Thymus (tissue), 11 donors: ENCODE data around the gene LRRC34. TPM values are rescaled to one million over a fixed set of nuclear protein-coding genes. Genes with fewer than 3 reads are reported as not detected.

Experiments used
- DNase-seq, 9 donors: peaks; one replicate each; pipeline ENCODE4 v3.0.0-alpha.2; 2013; ENCODE audit warnings: low spot score in 9 of 9, low read depth in 6 of 9, missing footprints in 1 of 9
- H3K27ac ChIP-seq, 2 donors: one replicate each; pipeline ENCODE4 v1.5.1; 2013; ENCODE audit warnings: control low read depth in 1 of 2, low read depth in 1 of 2, low read length in 1 of 2, mild to moderate bottlenecking in 1 of 2, moderate library complexity in 1 of 2
- H3K27me3 ChIP-seq, 2 donors: one replicate each; pipeline ENCODE4 v1.5.1; 2013; ENCODE audit warnings: low read length in 1 of 2; ENCODE audit not compliant: control insufficient read depth in 2 of 2, insufficient read depth in 1 of 2
- H3K36me3 ChIP-seq, 2 donors: one replicate each; pipeline ENCODE4 v1.5.1; 2013; ENCODE audit warnings: low read length in 1 of 2, mild to moderate bottlenecking in 1 of 2, moderate library complexity in 1 of 2; ENCODE audit not compliant: control insufficient read depth in 2 of 2, insufficient read depth in 2 of 2
- H3K4me1 ChIP-seq, 2 donors: one replicate each; pipeline ENCODE4 v1.5.1; 2013; ENCODE audit warnings: low read length in 2 of 2; ENCODE audit not compliant: control insufficient read depth in 2 of 2, insufficient read depth in 2 of 2
- H3K4me3 ChIP-seq, 2 donors: one replicate each; pipeline ENCODE4 v1.5.1; 2013; ENCODE audit warnings: low read length in 2 of 2, control low read depth in 1 of 2, mild to moderate bottlenecking in 1 of 2
- H3K9me3 ChIP-seq, 2 donors: one replicate each; pipeline ENCODE4 v1.5.1; 2013; ENCODE audit warnings: low read length in 1 of 2, mild to moderate bottlenecking in 1 of 2; ENCODE audit not compliant: control insufficient read depth in 2 of 2, insufficient read depth in 1 of 2
- whole genome bisulfite sequencing: extraction: QIAGEN DNeasy Blood & Tissue Kit; methylation state at CpG from one replicate; pipeline ENCODE4 v1.1.7; 2013; 5-methylcytosine and 5-hydroxymethylcytosine counted together
- polyA plus RNA-seq: library from polyadenylated mRNA; stranded (reverse); fragments of 200-250 nt; gene quantifications from one replicate; pipeline ENCODE4 v1.2.3, GENCODE V29; 2013
- total RNA-seq: library from RNA; stranded (reverse); fragments of 120-200 nt; gene quantifications from one replicate; pipeline ENCODE4 v1.2.4, GENCODE V29; 2013
- donor health status: healthy.

Gene LRRC34
- total and polyA plus RNA-seq, 2 donors: 2.6 to 5.9 TPM

GRCh38 chr3:169744366-169745054, 68.2 kb downstream of the LRRC34 start:
- no peak overlapping the region for H3K4me3 ChIP-seq
- H3K4me1 ChIP-seq: no peaks in the 10 kb centered on the region
- no peaks in the 10 kb centered on the region for H3K36me3 ChIP-seq
- H3K9me3 ChIP-seq: no peaks in the 10 kb centered on the region
- 0% methylated on average over 1 of the region's 1 CpG for WGBS
- peaks cover 4 to 6% of the 10 kb centered on the region in 2 donors for H3K27me3 ChIP-seq
- H3K27ac ChIP-seq: no peak overlapping the region
- DNase-seq: peak in 1 of 9 donors; percentile 59

Other genes starting within 250 kb of the LRRC34 start
- 3.2 TPM for gene MECOM, start 149.2 kb downstream of the LRRC34 start, total RNA-seq
- gene MECOM, start 149.2 kb downstream of the LRRC34 start, polyA plus RNA-seq: 3.5 TPM
- gene TERC, start 47.8 kb downstream of the LRRC34 start, total RNA-seq: 136 TPM
- gene TERC, start 47.8 kb downstream of the LRRC34 start, polyA plus RNA-seq: not detected
- gene ACTRT3, start 43.3 kb downstream of the LRRC34 start, total RNA-seq: 1.0 TPM
- gene ACTRT3, start 43.3 kb downstream of the LRRC34 start, polyA plus RNA-seq: 1.5 TPM
- gene MYNN, start 39.5 kb downstream of the LRRC34 start, total RNA-seq: 26.1 TPM
- gene MYNN, start 39.5 kb downstream of the LRRC34 start, polyA plus RNA-seq: 15.4 TPM
- 0.05 TPM for gene LRRIQ4, start within 50 bp of the LRRC34 start, total RNA-seq
- 0.07 TPM for gene LRRIQ4, start within 50 bp of the LRRC34 start, polyA plus RNA-seq
- 0.09 TPM for gene LRRC31, start 57.0 kb upstream of the LRRC34 start, total RNA-seq
- gene LRRC31, start 57.0 kb upstream of the LRRC34 start, polyA plus RNA-seq: 0.07 TPM
- gene SAMD7, start 98.7 kb upstream of the LRRC34 start, total RNA-seq: not detected
- not detected for gene SAMD7, start 98.7 kb upstream of the LRRC34 start, polyA plus RNA-seq
- gene SEC62, start 153.9 kb upstream of the LRRC34 start, total RNA-seq: 61.7 TPM
- 39.2 TPM for gene SEC62, start 153.9 kb upstream of the LRRC34 start, polyA plus RNA-seq
- 7.7 TPM for gene GPR160, start 225.1 kb upstream of the LRRC34 start, total RNA-seq
- gene GPR160, start 225.1 kb upstream of the LRRC34 start, polyA plus RNA-seq: 5.1 TPM